OCI-LY3 (cell line): Measurements from ENCODE around the gene PCBP1.

Experiments used
- CTCF ChIP-seq: fragments of 200-600, 300-600 bp; sonication (generic); IDR thresholded peaks from 2 replicates; pipeline ENCODE4 v1.5.1; 2014; ENCODE audit warnings: antibody characterized with exemption, low read length, low read depth
- EZH2phosphoT487 ChIP-seq: fragments of 200-600 bp; shearing (Covaris generic); IDR thresholded peaks from 2 replicates; pipeline ENCODE4 v1.6.1; 2018; ENCODE audit warnings: antibody characterized with exemption, mixed run types, low read depth

GRCh38 chr2:70090706-70091334 lies 3.5 kb downstream of the PCBP1 start:
- TF ChIP-seq CTCF: no peak
- no peak for TF ChIP-seq EZH2phosphoT487
